ENCODE data around the gene ZNF205.

DNA sequence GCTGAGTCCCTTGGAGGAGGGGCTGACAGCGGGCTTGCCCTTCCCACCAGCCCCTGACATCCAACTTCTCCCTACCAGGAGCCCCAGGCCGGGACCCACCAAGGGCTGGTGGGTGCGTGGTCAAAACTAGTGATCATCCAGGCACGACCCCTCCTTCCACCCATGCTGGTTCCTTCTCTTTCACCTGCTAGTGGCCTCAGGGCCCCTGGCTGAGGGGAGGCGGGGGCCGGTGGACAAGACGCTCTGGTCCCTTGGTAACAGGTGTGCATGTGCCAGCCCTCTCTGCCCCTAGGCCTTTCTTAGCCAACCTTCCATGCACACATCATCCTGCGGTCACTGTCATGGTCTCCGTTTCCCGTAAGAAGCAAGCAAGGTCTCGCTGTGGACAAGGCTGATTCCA lies 30.8 kb downstream of the ZNF205 start:
- TF ChIP-seq, protein P1, sequence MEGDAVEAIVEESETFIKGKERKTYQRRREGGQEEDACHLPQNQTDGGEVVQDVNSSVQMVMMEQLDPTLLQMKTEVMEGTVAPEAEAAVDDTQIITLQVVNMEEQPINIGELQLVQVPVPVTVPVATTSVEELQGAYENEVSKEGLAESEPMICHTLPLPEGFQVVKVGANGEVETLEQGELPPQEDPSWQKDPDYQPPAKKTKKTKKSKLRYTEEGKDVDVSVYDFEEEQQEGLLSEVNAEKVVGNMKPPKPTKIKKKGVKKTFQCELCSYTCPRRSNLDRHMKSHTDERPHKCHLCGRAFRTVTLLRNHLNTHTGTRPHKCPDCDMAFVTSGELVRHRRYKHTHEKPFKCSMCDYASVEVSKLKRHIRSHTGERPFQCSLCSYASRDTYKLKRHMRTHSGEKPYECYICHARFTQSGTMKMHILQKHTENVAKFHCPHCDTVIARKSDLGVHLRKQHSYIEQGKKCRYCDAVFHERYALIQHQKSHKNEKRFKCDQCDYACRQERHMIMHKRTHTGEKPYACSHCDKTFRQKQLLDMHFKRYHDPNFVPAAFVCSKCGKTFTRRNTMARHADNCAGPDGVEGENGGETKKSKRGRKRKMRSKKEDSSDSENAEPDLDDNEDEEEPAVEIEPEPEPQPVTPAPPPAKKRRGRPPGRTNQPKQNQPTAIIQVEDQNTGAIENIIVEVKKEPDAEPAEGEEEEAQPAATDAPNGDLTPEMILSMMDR (IDR thresholded peaks at IDR 0.05) = no peak
- no peak for TF ChIP-seq POLR2A (IDR thresholded peaks at IDR 0.05; ENCODE audit: low read depth)
- TF ChIP-seq POLR2AphosphoS5 (IDR thresholded peaks at IDR 0.05) = no peak
- no peak for TF ChIP-seq EP300 (IDR thresholded peaks at IDR 0.05)
